ENCODE data around the gene TRIM66. TPM values are rescaled to one million over a fixed set of nuclear protein-coding genes. Genes with fewer than 3 reads are reported as not detected.

Gene TRIM66
- total RNA-seq, 4 donors from 2014 or later = 11.7 to 19.7 (median 14.3) TPM

DNA sequence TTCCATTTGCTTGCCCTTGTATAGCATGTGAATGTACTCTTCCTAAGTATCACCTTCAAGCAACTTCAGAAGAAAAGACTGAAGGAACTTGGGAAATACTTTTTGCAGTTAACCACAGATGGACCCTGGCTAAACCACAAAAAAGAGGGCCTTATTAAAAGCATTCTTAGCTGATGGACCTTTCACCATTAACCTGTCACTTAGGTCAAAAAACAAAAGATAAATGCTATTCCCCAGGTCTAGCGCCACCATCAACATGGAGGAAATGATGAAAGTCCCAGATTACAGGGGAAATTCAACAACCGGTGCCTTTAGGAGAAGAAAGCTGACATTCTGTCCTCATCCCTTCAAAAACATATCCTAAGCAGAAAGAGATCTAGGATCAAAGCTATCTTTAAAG is 117.9 kb downstream of the TRIM66 start:
- intact Hi-C loops (cut with DNase I; ENCODE audit: low total_unique reads) = no loop called here
- WGBS, 2 donors (ENCODE audit: low coverage in 1 of 2) = 46 to 78% methylated on average over 2 of the region's 2 CpGs

More for the DNA sequence above, 117.9 kb downstream of the TRIM66 start:
- no peak for DNase-seq
- no peaks in the 10 kb centered on the region for H3K4me1 ChIP-seq
- H3K27ac ChIP-seq = no peak overlapping the region
- H3K36me3 ChIP-seq = no peaks in the 10 kb centered on the region
- H3K9me3 ChIP-seq = peaks cover 0 to 4% of the 10 kb centered on the region in 2 donors
- no peak overlapping the region for H3K4me3 ChIP-seq
- TF ChIP-seq POLR2A (IDR thresholded peaks at IDR 0.05) = no peak
- TF ChIP-seq, protein P1, sequence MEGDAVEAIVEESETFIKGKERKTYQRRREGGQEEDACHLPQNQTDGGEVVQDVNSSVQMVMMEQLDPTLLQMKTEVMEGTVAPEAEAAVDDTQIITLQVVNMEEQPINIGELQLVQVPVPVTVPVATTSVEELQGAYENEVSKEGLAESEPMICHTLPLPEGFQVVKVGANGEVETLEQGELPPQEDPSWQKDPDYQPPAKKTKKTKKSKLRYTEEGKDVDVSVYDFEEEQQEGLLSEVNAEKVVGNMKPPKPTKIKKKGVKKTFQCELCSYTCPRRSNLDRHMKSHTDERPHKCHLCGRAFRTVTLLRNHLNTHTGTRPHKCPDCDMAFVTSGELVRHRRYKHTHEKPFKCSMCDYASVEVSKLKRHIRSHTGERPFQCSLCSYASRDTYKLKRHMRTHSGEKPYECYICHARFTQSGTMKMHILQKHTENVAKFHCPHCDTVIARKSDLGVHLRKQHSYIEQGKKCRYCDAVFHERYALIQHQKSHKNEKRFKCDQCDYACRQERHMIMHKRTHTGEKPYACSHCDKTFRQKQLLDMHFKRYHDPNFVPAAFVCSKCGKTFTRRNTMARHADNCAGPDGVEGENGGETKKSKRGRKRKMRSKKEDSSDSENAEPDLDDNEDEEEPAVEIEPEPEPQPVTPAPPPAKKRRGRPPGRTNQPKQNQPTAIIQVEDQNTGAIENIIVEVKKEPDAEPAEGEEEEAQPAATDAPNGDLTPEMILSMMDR (IDR thresholded peaks at IDR 0.05) = no peak
- no peak for TF ChIP-seq EP300 (IDR thresholded peaks at IDR 0.05; ENCODE audit: low read depth)
- no peak for TF ChIP-seq POLR2AphosphoS5 (IDR thresholded peaks at IDR 0.05)
- in situ Hi-C loops (cut with MboI; ENCODE audit: low pct_ligation_motif_present in 1 of 4, low pct_unique_long_range_greater_than_20kb in 1 of 4, low sequenced_read_pairs in 3 of 4) = loop anchor here (10.0 to 25.0 kb wide), 6 partner anchors 202 to 370 kb away; no protein-coding TSS in a partner anchor
- H3K27me3 ChIP-seq = no peaks in the 10 kb centered on the region

Small RNA genes lying within 50 kb of the gene (small RNA-seq; reads per million reads assigned to genes)
- 0 reads per million in 4 donors for gene SNORA3A
- gene SNORA3B = 1.4 to 2.2 (median 1.9) reads per million in 4 donors

Other genes starting within 250 kb of the TRIM66 start
- 10 to 100 TPM in 1 of 4 donors, 1 to 10 TPM in 3; 2.0 to 14.2 (median 3.8) TPM for gene STK33, start 88.4 kb downstream of the TRIM66 start, total RNA-seq
- 100 to 1,000 TPM; 462 to 843 (median 770) TPM for gene RPL27A, start 127 bp upstream of the TRIM66 start, total RNA-seq
- 10 to 100 TPM in 2 of 4 donors, 1 to 10 TPM in 2; 5.2 to 21.2 (median 11.0) TPM for gene AKIP1, start 228.5 kb upstream of the TRIM66 start, total RNA-seq